SK-N-SH treated with all-trans-retinoic acid at 6 μM for 48 hours (cell line): Measurements from ENCODE around the gene UST.

ENCODE experiments used
- BACH2 ChIP-seq: fragments of 250-450 bp; sonication (Bioruptor Pico); IDR thresholded peaks from 2 replicates; pipeline ENCODE4 v1.9.0; 2021; ENCODE audit warnings: mild to moderate bottlenecking, borderline replicate concordance
- CSDC2 ChIP-seq: fragments of 250-450 bp; sonication (Bioruptor Pico); IDR thresholded peaks from 2 replicates; pipeline ENCODE4 v1.5.0; 2020; ENCODE audit warnings: mild to moderate bottlenecking, moderate library complexity
- ESRRG ChIP-seq: fragments of 250-450 bp; sonication (Bioruptor Pico); IDR thresholded peaks from 2 replicates; pipeline ENCODE4 v1.6.1; 2021; ENCODE audit warnings: mild to moderate bottlenecking
- TCF4 ChIP-seq: fragments of 250-450 bp; sonication (Bioruptor Pico); IDR thresholded peaks from 2 replicates; pipeline ENCODE4 v1.8.0; 2021; ENCODE audit warnings: mild to moderate bottlenecking, moderate library complexity, borderline replicate concordance
- ZFP3 ChIP-seq: fragments of 250-450 bp; sonication (Bioruptor Pico); IDR thresholded peaks from 2 replicates; pipeline ENCODE4 v1.5.0; 2020; ENCODE audit warnings: mild to moderate bottlenecking, moderate library complexity
- TF ChIP-seq, protein P1 (sequence below): fragments of 250-450 bp; sonication (Bioruptor Pico); IDR thresholded peaks from 2 replicates; pipeline ENCODE4 v1.8.0; 2020; ENCODE audit warnings: mild to moderate bottlenecking, moderate library complexity, borderline replicate concordance
- TF ChIP-seq, protein P2 (sequence below): fragments of 250-450 bp; sonication (Bioruptor Pico); IDR thresholded peaks from 2 replicates; pipeline ENCODE4 v1.8.0; 2021; ENCODE audit warnings: low read depth, mild to moderate bottlenecking, moderate library complexity, borderline replicate concordance
- TF ChIP-seq, protein P3 (sequence below): fragments of 250-450 bp; sonication (Bioruptor Pico); IDR thresholded peaks from 2 replicates; pipeline ENCODE4 v1.5.1; 2020; ENCODE audit warnings: low read depth, mild to moderate bottlenecking, moderate library complexity

DNA sequence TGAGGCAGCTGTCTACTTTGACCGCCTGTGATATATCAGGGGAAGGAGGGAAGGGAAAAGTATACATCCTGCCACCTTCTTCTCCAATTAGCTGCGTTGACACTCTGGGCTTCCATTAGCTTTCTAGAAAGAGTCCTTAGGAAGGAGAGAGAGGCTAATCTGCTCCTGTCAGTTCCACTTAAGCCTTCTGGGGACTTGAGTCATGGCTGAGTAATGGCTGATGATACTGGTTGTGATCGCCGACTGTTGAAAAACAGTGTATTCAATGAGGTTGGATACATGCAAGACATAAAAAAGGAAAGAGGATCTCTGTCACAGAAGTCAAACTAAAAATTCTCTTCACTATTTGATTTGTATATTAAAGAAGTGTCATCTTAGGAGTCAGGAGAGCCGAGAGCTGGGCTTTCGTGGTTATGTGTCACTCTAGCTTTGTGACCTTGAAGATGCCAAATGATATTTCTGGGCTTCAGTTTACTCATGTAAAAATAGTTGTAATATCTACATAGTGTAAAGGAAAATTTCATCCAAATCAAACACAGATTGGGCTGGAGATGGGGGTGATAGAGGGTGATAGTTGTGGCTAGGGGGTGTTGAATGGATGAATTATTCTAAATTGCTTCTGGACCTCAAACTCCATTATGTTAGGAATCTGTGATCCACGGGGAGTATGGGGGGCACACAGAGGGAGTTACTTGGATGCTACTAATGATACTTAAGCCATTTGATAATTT, 189.0 kb downstream of the UST start:
- TF ChIP-seq ESRRG (CRISPR knock-in tag) (no peak), ZFP3 (CRISPR knock-in tag) (no peak), BACH2 (no peak), TCF4 (no peak), CSDC2 (CRISPR knock-in tag) (no peak)
- TF ChIP-seq, protein P1, sequence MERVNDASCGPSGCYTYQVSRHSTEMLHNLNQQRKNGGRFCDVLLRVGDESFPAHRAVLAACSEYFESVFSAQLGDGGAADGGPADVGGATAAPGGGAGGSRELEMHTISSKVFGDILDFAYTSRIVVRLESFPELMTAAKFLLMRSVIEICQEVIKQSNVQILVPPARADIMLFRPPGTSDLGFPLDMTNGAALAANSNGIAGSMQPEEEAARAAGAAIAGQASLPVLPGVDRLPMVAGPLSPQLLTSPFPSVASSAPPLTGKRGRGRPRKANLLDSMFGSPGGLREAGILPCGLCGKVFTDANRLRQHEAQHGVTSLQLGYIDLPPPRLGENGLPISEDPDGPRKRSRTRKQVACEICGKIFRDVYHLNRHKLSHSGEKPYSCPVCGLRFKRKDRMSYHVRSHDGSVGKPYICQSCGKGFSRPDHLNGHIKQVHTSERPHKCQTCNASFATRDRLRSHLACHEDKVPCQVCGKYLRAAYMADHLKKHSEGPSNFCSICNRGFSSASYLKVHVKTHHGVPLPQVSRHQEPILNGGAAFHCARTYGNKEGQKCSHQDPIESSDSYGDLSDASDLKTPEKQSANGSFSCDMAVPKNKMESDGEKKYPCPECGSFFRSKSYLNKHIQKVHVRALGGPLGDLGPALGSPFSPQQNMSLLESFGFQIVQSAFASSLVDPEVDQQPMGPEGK (CRISPR knock-in tag): no peak
- TF ChIP-seq, protein P2, sequence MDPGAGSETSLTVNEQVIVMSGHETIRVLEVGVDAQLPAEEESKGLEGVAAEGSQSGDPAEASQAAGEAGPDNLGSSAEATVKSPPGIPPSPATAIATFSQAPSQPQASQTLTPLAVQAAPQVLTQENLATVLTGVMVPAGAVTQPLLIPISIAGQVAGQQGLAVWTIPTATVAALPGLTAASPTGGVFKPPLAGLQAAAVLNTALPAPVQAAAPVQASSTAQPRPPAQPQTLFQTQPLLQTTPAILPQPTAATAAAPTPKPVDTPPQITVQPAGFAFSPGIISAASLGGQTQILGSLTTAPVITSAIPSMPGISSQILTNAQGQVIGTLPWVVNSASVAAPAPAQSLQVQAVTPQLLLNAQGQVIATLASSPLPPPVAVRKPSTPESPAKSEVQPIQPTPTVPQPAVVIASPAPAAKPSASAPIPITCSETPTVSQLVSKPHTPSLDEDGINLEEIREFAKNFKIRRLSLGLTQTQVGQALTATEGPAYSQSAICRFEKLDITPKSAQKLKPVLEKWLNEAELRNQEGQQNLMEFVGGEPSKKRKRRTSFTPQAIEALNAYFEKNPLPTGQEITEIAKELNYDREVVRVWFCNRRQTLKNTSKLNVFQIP (CRISPR knock-in tag): no peak
- TF ChIP-seq, protein P3, sequence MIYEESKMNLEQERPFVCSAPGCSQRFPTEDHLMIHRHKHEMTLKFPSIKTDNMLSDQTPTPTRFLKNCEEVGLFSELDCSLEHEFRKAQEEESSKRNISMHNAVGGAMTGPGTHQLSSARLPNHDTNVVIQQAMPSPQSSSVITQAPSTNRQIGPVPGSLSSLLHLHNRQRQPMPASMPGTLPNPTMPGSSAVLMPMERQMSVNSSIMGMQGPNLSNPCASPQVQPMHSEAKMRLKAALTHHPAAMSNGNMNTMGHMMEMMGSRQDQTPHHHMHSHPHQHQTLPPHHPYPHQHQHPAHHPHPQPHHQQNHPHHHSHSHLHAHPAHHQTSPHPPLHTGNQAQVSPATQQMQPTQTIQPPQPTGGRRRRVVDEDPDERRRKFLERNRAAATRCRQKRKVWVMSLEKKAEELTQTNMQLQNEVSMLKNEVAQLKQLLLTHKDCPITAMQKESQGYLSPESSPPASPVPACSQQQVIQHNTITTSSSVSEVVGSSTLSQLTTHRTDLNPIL (CRISPR knock-in tag): no peak
